Caco-2 (cell line): Measurements from ENCODE around the gene FBXL20. TPM values are rescaled to one million over a fixed set of nuclear protein-coding genes. Genes with fewer than 3 reads are reported as not detected.

ENCODE experiments used
- BruUV-seq: library from RNA; stranded (reverse); fragments of 400-500 nt; replicated peaks from 2 replicates; lab custom pipeline; 2021; lab: Mats Ljungman, UMichigan
- CTCF ChIA-PET: fragments of 300-600 bp; sonication (Branson Sonifier 250); formaldehyde crosslinking; loops from one replicate; lab custom pipeline; 2022; ENCODE audit warnings: antibody characterized with exemption; lab: Charles Lee
- POLR2A ChIA-PET: fragments of 300-600 bp; sonication (Branson Sonifier 250); formaldehyde crosslinking; loops from one replicate; lab custom pipeline; 2022; ENCODE audit warnings: antibody characterized with exemption; lab: Charles Lee
- DNase-seq, 2 experiments: peaks; one replicate each; pipeline versions ENCODE4 v3.0.0 to v3.0.0-alpha.2; 2020 to 2022
- H3K27me3 ChIP-seq: replicated peaks from 2 replicates; pipeline ENCODE4 v1.6.0; 2011; ENCODE audit warnings: low read length; ENCODE audit not compliant: control insufficient read depth, insufficient read depth
- H3K36me3 ChIP-seq: 2 replicates; pipeline ENCODE4 v1.5.1; 2011; ENCODE audit warnings: low read length; ENCODE audit not compliant: control insufficient read depth, insufficient read depth
- H3K4me1 ChIP-seq: fragments of 250-450 bp; sonication (Bioruptor Pico); 2 replicates; pipeline ENCODE4 v1.5.1; 2020; ENCODE audit warnings: mild to moderate bottlenecking
- H3K4me3 ChIP-seq: 2 replicates; pipeline ENCODE4 v1.5.1; 2011; ENCODE audit warnings: low read depth, mild to moderate bottlenecking, control low read depth, low read length
- H3K9me3 ChIP-seq: fragments of 250-450 bp; sonication (Bioruptor Pico); 2 replicates; pipeline ENCODE4 v1.5.1; 2020; ENCODE audit warnings: mild to moderate bottlenecking, moderate library complexity
- H3K27ac Mint-ChIP-seq: one replicate; pipeline ENCODE4 v1.8.0; 2022; ENCODE audit warnings: mixed read lengths; ENCODE audit not compliant: unreplicated experiment
- H3K27me3 Mint-ChIP-seq: one replicate; pipeline ENCODE4 v1.8.0; 2022; ENCODE audit warnings: mixed read lengths; ENCODE audit not compliant: insufficient read depth, unreplicated experiment
- H3K36me3 Mint-ChIP-seq: one replicate; pipeline ENCODE4 v1.8.0; 2022; ENCODE audit warnings: mild to moderate bottlenecking, mixed read lengths; ENCODE audit not compliant: insufficient read depth, unreplicated experiment
- H3K4me1 Mint-ChIP-seq: one replicate; pipeline ENCODE4 v1.8.0; 2022; ENCODE audit warnings: low read depth, mixed read lengths; ENCODE audit not compliant: unreplicated experiment
- H3K4me3 Mint-ChIP-seq: one replicate; pipeline ENCODE4 v1.8.0; 2022; ENCODE audit warnings: mild to moderate bottlenecking, moderate library complexity, mixed read lengths; ENCODE audit not compliant: unreplicated experiment
- H3K9me3 Mint-ChIP-seq: one replicate; pipeline ENCODE4 v1.8.0; 2022; ENCODE audit warnings: mixed read lengths; ENCODE audit not compliant: unreplicated experiment
- CTCF ChIP-seq, 2 experiments: fragments of 200-600 bp in 1 of 2; IDR thresholded peaks; 1 replicate in 1 of 2; 2 replicates in 1 of 2; pipeline versions ENCODE4 v1.5.1 to v1.8.0; 2011 to 2022; ENCODE audit warnings: antibody characterized with exemption in 1 of 2, control low read depth in 1 of 2, inconsistent platforms in 1 of 2, low read depth in 1 of 2, low read length in 1 of 2, mild to moderate bottlenecking in 1 of 2, moderate library complexity in 1 of 2; ENCODE audit not compliant: insufficient read depth in 1 of 2, severe bottlenecking in 1 of 2, unreplicated experiment in 1 of 2
- intact Hi-C: fragments of 100-400 bp; cut with micrococcal nuclease; formaldehyde crosslinking; loops from one replicate; pipeline ENCODE4 v1.10.0; 2022; ENCODE audit not compliant: unreplicated experiment
- total RNA-seq: library from RNA; stranded (reverse); gene quantifications from 2 replicates; pipeline ENCODE4 v1.2.3, GENCODE V29; 2022

The FBXL20 gene
- total RNA-seq, 1 experiment from 2014 or later, result 12.6 TPM

GRCh38 chr17:39244600-39245570, 156.5 kb downstream of the FBXL20 start:
- no peak overlapping the region for H3K27ac Mint-ChIP-seq

GRCh38 chr17:39244016-39244599, 157.3 kb downstream of the FBXL20 start:
- H3K27ac Mint-ChIP-seq, result no peak overlapping the region
- H3K9me3 Mint-ChIP-seq, result no peaks in the 10 kb centered on the region
- Histone ChIP-seq H3K9me3 (no peaks in the 10 kb centered on the region), H3K4me3 (no peak overlapping the region), H3K36me3 (no peaks in the 10 kb centered on the region; the same call in 1 of the 2 replicates), H3K27me3 (no peaks in the 10 kb centered on the region), H3K4me1 (no peaks in the 10 kb centered on the region)
- BruUV-seq, result no TSS peak
- intact Hi-C loops, result loop anchor here (1.0 kb wide), 3 partner anchors 9 to 261 kb away; no protein-coding TSS in a partner anchor
- POLR2A ChIA-PET, result interaction anchor here (0.6 to 1.0 kb wide), 3 partner anchors 38 to 217 kb away, joined by 3 to 4 read pairs (median 4); partner anchors contain the start of genes CDK12 and RPL19
- H3K4me1 Mint-ChIP-seq, result no peaks in the 10 kb centered on the region
- no peak for TF ChIP-seq CTCF (IDR thresholded peaks at IDR 0.05; ENCODE audit: insufficient read depth in 1 of 2, low read depth in 1 of 2, low read length in 1 of 2, severe bottlenecking in 1 of 2, unreplicated experiment in 1 of 2)
- CTCF ChIA-PET, result interaction anchor here (0.6 to 7.1 kb wide), 23 partner anchors 9 to 455 kb away, joined by 3 to 123 read pairs (median 5); partner anchors contain the start of genes FBXL20, RPL19 and STAC2
- no peaks in the 10 kb centered on the region for H3K36me3 Mint-ChIP-seq
- no peak for DNase-seq
- H3K4me3 Mint-ChIP-seq, result no peak overlapping the region
- no peaks in the 10 kb centered on the region for H3K27me3 Mint-ChIP-seq

More at GRCh38 chr17:39244600-39245570, 156.5 kb downstream of the FBXL20 start:
- Histone ChIP-seq H3K36me3 (no peaks in the 10 kb centered on the region; the same call in 1 of the 2 replicates), H3K9me3 (no peaks in the 10 kb centered on the region), H3K4me3 (no peak overlapping the region), H3K27me3 (no peaks in the 10 kb centered on the region), H3K4me1 (no peaks in the 10 kb centered on the region)
- ChIA-PET POLR2A (interaction anchor here (0.5 to 1.0 kb wide), 4 partner anchors 39 to 456 kb away, joined by 3 to 4 read pairs (median 4); partner anchors contain the start of genes CDK12 and RPL19), CTCF (interaction anchor here (0.6 to 7.1 kb wide), 27 partner anchors 8 to 454 kb away, joined by 3 to 123 read pairs (median 4); partner anchors contain the start of genes FBXL20, RPL19 and STAC2)
- no TSS peak for BruUV-seq
- Mint-ChIP-seq H3K9me3 (no peaks in the 10 kb centered on the region), H3K27me3 (no peaks in the 10 kb centered on the region), H3K36me3 (no peaks in the 10 kb centered on the region), H3K4me3 (no peak overlapping the region), H3K4me1 (no peaks in the 10 kb centered on the region)
- peak; percentile 94 to 96 for TF ChIP-seq CTCF (IDR thresholded peaks at IDR 0.05; ENCODE audit: insufficient read depth in 1 of 2, low read depth in 1 of 2, low read length in 1 of 2, severe bottlenecking in 1 of 2, unreplicated experiment in 1 of 2)
- intact Hi-C loops, result loop anchor here (1.0 kb wide), 3 partner anchors 10 to 262 kb away; no protein-coding TSS in a partner anchor
- peak; percentile 86 to 92 for DNase-seq

GRCh38 chr17:39243155-39243554, 158.3 kb downstream of the FBXL20 start:
- H3K4me3 ChIP-seq, result no peak overlapping the region
- BruUV-seq, result no TSS peak
- H3K27me3 Mint-ChIP-seq, result no peaks in the 10 kb centered on the region
- no peaks in the 10 kb centered on the region for H3K9me3 ChIP-seq
- no peaks in the 10 kb centered on the region for H3K36me3 ChIP-seq
- CTCF ChIA-PET, result interaction anchor here (0.6 to 7.1 kb wide), 5 partner anchors 17 to 146 kb away, joined by 3 to 123 read pairs (median 4); no protein-coding TSS in a partner anchor
- intact Hi-C loops, result no loop called here
- POLR2A ChIA-PET, result no interaction called here
- H3K4me1 Mint-ChIP-seq, result no peaks in the 10 kb centered on the region
- no peaks in the 10 kb centered on the region for H3K9me3 Mint-ChIP-seq
- no peaks in the 10 kb centered on the region for H3K27me3 ChIP-seq
- no peak for DNase-seq
- no peak overlapping the region for H3K27ac Mint-ChIP-seq
- no peaks in the 10 kb centered on the region for H3K4me1 ChIP-seq
- H3K4me3 Mint-ChIP-seq, result no peak overlapping the region
- TF ChIP-seq CTCF (IDR thresholded peaks at IDR 0.05; ENCODE audit: insufficient read depth in 1 of 2, low read depth in 1 of 2, low read length in 1 of 2, severe bottlenecking in 1 of 2, unreplicated experiment in 1 of 2), result no peak
- no peaks in the 10 kb centered on the region for H3K36me3 Mint-ChIP-seq
